Bone marrow (tissue), 2 donors: ENCODE data around the gene PEA15.
A peak's percentile ranks its signal among the peaks of the same experiment; 100 is the strongest.

ENCODE experiments used
- DNase-seq, 2 donors: peaks; one replicate each; lab custom pipeline; 2025; lab: John Stamatoyannopoulos, UW

The PEA15 gene, protein sequence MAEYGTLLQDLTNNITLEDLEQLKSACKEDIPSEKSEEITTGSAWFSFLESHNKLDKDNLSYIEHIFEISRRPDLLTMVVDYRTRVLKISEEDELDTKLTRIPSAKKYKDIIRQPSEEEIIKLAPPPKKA

DNA sequence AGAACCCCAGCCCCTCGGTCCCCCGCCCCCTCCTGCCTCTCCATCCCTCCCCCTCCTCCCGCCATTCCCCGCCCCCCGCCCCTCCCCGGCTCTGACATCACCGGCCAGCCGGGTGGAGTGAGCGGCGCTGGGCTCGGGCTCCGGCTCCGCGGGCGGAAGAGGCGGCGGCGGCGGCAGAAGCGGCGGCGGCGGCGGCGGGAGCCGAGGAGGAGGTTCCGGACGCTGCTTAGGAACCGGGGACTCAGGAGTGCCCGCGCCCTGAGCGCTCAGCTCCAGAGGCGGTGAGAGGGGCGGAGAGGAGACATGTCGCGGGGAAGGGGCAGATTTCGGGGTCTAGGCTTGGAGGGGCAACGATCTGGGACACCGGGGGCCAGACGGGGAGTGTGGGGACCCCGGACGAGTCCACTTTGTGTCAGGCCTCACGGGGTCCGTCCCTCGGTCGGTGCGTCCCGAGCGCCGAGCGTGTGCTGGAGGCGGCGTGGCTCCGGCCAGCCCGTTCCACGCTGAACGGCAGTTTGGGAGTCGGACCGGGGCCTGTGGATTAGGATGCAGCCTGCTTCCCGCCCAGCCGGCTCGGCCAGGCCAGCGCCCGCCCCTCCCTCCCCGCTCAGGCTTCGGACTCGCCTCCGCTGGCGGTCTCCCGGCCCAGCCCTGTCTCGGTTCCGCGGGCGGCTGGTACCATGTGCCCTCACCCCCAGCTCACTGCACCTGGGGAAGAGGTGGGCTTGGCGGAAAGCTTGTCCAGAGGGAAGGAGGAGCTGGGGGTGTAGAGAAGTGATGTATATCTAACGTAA, at the start of gene PEA15:
PEA15 (plus strand) TSS at position 143 of the 794 bp plus-strand sequence. CDS start 6,161 bp downstream, outside the sequence.
- peak; percentile 27 to 52 for DNase-seq

DNA sequence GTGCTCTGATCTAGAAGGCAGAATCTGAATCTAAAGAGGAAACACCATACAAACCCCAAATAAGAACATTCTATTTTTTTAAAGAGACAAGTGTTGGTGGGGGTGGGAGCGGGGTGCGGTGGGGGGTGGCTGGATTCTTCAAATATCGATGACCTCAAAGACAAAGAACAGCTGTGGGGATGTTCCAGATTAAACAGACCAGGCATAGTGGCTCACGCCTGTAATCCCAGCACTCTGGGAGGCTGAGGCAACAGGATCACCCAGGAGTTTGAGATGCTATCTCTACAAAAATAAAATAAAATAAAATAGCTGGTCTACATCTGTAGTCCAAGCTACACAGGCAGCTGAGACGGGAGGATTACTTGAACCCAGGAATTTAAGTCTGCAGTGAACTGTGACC, 48.8 kb upstream of the PEA15 start:
- no peak for DNase-seq

DNA sequence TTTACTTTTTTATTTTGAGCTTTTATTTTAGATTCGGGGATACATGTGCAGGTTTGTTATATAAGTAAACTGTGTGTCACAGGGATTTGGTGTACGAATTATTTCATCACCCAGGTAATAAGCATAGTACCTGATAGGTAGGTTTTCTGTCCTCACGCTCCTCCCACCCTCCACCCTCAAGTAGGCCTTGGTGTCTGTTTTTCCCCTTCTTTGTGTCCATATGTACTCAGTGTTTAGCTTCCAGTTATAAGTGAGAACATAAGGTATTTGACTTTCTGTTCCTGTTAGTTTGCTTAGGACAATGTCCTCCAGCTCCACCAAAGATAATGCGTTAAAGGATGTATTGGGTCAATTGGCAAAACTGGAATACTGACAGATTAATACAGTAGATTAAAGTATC, 48.0 kb upstream of the PEA15 start:
- no peak for DNase-seq

DNA sequence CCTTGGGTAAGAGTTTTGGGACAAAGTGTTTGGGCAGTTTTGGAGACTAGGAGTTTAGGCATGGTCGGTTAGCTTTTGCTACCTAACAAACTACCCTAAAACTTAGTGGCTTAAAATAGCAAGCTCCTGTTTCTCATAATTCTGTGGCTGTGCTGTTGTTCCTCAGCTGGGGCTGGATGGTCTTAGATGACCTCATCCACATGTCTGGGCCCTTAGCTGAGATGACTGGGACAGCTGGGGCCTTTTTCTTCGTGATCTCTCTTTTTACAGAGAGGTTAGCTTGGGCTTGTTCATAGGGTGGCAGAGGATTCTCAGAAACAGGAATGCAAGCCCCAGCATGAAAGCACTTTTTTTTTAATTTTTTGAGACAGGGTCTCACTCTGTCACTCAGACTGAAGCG, 47.2 kb upstream of the PEA15 start:
- no peak for DNase-seq

DNA sequence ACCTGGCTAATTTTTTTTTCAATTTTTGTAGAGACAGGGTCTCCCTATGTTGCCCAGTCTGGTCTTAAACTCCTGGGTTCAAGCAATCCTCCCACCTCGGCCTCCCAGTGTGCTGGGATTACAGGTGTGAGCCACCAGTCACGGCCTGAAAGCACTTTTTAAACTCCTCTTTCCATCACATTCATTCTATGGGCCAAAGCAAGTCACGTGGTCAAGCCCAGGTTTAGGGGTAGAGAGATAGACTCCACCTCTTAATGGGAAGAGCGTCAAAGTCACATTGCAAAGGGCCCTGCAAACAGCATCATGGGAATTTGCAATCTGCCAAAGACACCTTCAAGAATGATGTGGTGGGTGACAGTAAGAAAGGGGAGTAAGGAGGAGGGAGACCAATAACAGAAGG, 46.6 kb upstream of the PEA15 start:
- DNase-seq, result no peak

DNA sequence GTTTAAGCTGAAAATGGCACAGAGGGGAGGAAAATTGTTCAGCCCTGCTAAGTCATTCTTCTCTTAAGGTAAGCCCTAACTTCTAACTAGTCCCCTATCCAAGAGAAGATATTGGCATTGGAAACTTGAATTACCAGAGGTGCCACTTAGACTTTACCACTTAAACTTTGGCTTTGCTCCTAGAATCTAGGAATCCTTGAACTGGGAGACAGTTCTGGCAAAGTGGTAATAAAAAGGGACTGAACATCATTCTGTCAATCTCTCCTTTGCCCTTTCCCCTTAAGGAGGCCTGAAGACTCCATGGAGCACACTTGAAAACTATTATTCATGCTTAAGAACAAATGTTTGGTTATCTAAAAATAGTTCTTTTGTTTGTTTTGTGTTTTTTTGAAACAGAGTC, 45.3 kb upstream of the PEA15 start:
- no peak for DNase-seq

DNA sequence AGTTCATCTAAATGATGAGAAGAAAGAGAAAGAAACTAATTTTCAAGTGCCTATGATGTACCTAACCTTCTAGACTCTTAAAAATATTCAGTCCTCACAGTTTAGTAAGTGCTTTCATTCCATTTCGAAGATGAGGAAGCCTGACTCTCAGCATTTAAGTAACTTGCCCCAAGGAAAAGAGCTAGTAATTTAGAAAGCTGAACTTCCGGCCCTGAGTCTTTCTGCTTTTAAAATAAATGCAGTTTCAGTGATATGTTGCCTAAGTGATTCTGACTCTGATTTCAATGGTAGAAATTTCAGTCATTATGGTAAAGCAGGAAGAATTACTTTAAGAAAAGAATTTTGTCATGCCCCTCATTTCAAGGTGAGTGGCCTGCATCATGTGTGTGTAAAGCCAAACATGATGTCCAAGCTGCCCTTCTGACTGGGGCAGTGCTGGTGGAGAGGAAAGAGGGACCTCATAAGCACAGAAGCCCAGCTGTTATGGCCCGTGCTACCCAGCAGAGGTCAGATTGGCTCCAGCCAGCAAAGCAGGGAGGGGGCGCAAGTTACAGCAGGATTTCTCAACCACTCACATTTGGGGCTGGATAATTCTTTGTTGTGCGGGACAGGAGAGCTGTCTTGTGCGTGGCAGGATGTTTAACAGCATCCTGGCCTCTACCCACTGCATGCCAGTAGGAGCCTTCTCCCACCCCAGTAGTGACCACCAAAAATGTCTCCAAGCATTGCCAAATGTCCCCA, 43.0 kb upstream of the PEA15 start:
- DNase-seq, result no peak

DNA sequence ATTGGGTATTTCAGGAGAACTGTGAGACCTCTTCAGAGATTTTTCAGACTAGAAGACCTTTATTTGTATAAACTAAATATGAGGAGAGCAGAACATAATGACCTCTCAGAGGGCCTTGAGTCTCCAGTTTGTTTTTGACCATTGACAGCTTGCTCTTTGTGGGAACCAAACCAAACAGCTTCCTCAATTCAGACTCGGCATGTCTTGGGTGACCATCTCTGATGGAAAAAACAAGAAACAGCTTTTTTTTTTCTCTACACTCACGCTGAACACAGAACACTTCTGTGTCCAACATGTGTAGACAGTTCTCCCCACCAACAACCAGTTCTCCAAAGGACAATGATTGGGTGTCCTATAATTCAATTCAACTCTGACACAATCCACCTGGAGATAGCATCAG, 42.3 kb upstream of the PEA15 start:
- DNase-seq, result no peak

DNA sequence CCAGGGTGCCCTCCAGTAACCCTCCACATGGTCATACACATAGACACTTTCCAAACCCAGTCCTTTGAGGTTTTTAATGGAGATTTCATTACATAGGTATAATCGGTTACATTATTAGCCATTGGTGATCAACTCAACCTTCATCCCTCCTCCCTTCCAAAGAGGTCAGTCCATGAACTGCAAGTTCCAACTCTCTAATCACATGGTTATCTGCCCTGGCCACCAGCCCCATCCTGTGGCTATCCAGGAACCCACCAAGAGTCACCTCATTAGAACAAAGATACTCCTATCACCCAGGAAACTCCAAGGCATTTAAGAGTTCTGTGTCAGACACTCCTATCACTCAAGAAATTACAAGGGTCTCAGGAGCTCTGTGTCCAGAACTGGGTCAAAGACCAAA, 41.6 kb upstream of the PEA15 start:
- DNase-seq, result no peak

DNA sequence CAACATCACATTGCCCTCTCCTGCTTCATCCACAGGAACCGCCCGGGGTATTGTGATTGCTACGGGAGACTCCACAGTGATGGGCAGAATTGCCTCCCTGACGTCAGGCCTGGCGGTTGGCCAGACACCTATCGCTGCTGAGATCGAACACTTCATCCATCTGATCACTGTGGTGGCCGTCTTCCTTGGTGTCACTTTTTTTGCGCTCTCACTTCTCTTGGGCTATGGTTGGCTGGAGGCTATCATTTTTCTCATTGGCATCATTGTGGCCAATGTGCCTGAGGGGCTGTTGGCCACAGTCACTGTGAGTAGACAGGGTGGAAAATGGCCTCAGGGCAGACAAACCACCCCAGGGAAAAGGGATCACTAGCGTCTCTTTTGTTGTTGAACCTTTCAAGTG, 41.1 kb upstream of the PEA15 start:
- DNase-seq, result no peak

DNA sequence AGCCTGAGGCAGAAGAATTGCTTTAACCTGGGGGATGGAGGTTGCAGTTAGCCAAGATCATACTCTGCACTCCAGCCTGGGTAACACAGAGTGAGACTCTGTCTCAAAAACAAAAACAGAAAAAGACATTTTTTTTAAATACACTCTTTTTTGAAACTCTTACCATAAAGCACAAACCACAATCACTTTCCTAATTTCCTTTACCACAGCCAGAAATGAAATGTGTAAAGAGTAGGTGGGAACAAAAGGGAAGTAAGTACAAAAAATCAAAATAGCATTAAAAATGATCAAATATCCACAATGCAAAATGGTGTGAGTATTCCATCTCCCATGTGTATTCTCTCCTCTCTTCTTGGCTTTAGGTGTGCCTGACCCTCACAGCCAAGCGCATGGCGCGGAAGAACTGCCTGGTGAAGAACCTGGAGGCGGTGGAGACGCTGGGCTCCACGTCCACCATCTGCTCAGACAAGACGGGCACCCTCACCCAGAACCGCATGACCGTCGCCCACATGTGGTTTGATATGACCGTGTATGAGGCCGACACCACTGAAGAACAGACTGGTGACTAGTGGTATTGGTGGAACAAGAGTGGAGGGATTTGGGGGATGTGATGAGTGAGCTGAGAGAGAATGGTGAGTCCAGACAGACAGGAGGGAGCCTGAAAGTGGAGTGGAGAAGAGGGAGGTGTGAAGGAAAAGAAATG, 38.9 kb upstream of the PEA15 start:
- no peak for DNase-seq

DNA sequence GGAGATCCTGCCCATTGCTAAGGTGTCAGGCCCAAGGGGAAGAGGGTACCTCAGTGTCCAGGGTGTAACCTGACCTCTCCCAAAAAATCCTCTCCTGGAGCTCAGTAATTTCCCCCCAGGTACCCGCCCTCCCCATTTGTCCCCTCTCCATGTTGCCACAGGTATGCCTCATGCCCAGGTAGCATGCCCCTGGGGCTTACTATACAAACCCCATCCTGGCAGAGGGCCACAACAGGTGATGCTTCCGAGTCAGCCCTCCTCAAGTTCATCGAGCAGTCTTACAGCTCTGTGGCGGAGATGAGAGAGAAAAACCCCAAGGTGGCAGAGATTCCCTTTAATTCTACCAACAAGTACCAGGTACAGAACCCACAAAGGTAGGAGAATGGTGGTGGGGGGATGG, 38.1 kb upstream of the PEA15 start:
- no peak for DNase-seq

DNA sequence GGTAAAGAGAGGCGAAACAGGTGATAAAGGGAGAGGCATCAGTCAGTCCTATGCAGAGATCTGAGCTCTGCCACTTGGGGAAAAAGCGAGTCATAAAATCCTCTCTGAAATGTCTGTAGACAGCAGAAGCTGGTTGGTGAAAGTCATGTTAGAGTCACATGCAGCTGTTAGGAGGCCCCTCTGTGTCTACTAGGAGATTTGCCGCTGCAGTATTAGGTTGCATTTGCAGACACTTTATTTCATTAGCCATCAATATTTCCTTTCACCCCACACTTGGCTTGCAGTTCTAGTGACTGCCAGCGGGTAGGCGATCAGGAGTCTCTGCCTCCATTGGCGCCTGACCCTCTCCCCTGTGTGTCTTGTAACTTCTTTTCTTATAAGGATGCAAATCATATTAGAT, 37.6 kb upstream of the PEA15 start:
- no peak for DNase-seq

DNA sequence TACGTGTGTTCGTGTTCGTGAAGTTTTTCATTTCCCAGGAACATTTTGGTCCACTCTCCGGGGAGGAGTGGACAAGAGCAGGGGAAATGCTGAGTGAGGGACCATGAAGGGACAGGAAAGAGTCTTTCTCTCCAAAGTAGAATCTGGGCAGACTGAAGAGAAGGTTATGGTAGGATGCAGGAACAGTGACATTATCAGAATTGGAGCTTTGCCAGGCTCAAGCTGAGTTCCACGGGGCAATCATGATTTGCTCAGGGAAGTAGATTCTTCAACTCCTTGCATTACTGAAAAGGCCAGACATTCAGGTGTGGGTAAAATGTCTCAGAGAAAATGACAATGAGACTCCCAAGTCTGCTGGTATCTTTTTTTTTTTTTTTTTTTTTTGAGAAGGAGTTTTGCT, 37.2 kb upstream of the PEA15 start:
- DNase-seq, result no peak

DNA sequence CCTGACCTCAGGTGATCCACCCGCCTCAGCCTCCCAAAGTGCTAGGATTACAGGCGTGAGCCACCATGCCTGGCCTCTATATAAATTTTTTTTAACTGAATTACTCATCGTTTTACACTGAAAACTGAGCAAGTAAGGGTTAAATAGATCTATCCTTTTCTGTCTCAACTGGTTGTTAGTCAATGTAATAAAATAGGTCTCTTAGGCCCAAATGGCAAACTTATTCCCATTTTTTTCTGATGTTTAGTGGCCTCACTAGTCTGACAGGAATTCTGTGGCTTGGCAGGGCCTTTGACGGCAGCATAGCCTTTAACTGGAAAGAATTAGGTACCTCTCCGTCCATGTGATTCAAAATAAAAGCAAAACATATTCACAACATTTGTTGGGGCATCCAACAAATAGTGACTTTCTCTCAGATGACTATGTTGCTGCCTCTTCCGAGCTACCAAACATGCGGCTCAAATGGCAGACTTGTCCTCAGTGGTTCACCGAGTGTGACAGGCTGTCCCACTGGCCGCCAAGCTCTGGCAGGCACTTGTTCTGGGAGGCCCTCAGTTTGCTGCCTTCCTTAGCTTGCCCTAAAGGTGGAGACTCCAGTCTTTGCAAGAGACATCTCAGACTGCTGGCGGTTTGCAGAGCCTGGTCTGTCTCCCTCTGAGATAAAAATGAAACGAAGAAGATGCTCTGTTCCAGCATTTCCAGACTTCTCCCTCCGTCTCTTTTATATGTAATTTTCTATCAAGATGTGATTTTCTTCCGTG, 36.4 kb upstream of the PEA15 start:
- no peak for DNase-seq

DNA sequence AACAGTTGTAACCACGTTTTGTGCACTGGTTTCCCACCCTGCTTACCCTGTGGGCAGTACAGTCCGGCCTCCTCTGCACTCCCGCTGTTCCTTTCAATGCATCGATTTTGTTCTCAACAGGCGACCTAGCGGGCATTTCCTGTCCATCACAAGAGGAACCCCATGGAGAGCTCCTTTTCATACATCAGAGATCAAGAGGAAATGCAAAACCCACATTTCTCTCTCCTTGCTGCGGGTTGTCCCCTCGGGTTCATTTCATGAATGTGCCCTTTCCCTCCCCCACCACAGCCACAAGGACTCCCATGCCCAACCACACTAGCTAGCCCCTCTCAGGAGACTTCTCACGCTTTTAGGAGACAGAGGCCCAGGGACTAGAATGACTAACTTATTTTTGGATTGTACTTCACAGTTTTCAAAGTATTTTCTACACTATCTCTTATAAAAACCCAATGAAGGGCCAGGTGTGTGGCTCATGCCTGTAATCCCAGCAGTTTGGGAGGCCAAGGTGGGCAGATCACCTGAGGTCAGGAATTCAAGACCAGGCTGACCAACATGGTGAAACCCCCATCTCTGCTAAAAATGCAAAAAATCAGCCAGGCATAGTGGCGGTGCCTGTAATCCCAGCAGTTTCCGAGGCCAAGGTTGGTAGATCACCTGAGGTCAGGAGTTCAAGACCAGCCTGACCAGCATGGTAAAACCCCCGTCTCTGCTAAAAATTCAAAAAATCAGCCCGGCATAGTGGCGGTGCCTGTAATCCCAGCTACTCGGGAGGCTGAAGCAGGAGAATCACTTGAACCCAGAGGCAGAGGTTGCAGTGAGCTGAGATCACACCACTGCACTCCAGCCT, 35.4 kb upstream of the PEA15 start:
- DNase-seq, result peak in 1 of 2 donors; percentile 15

DNA sequence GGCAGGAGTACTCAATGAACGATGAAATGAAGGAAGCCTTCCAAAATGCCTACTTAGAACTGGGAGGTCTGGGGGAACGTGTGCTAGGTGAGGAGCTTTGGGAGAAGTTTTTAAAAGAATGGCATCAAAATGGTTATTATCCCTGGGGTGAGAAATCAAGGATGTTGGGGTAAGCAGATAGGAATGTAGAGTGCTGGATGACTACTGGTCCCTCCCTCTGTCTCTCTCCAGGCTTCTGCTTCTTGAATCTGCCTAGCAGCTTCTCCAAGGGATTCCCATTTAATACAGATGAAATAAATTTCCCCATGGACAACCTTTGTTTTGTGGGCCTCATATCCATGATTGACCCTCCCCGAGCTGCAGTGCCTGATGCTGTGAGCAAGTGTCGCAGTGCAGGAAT, 33.8 kb upstream of the PEA15 start:
- no peak for DNase-seq

DNA sequence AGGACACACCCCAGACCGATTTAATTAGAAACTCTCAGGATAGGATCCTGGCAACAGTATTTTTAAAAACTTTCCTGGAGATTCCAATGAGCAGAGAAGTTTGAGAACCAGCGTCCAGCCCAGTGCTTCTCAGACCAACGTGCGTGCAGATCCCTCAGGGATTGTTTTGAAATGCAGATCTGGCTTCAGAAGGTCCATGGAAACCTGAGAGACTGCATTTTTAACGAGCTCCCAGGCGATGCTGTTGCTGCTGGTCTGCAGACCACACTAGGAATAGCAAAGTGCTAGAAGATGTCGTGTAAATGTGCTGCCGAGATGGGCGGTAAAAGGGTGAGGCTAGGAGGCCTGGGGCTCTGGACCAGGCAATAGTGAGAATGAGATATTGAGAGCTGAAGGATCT, 33.2 kb upstream of the PEA15 start:
- no peak for DNase-seq

DNA sequence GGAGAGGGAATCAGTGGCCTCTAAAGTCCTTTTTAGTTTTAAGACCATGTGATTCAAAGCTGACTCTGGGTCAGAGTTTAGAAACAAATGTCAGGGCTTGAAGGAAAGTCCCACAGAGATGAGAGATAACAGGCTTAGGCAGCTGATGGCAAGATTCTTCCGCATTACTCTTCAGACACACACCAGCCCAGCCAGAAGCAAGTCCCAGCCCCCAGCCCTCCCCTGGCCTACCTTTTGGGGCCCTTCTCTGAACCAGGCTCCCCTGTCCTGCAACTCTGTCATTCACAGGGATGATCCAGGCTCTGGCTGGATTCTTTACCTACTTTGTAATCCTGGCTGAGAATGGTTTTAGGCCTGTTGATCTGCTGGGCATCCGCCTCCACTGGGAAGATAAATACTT, 28.0 kb upstream of the PEA15 start:
- no peak for DNase-seq

DNA sequence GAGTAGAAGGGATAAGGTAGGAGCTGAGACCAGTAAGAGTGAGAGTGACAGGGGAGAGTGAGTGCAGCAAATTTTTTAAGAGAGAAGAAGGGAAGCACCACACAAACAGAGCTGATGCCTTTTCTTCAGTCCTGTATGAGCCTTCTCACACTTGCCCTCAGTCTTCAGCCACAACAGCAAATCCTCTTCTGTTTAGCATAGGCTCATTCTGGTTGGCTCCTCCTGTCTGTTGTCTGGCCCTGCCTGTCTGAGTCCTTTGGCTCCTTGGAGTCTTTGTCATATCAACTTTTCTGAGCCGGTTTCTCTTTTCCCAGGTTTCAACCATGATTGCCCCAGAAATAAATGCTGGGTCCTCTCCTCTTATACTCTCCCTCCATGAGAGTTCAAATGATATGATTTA, 27.5 kb upstream of the PEA15 start:
- DNase-seq, result no peak

DNA sequence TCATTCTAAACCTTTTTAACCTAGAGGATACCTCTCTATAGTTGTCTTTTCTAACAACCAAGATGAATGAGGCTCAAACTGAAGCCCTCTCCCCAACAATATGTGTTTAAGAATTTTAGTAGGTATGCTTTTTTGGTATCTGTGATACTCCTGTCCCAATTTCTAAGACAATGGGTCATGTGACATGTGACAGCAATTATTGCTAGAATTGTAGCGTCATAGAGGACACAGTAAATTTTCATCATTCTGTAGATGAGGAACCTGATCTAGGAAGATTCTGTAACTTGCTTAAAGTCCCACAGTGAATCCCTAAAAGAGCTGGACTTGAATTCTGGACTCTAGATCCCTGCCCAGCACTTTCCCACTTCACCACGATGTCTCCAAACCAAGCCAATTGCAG, 26.5 kb upstream of the PEA15 start:
- no peak for DNase-seq
